Activated CD8-positive, alpha-beta T cell treated with anti-CD3 and anti-CD28 coated beads for 36 hours (primary cell): Measurements from ENCODE around the gene CETP. TPM values are rescaled to one million over a fixed set of nuclear protein-coding genes. Genes with fewer than 3 reads are reported as not detected.

ENCODE experiments used
- ATAC-seq: fragments of 200-7000 bp; cut with Tn5 transposase; one replicate; pipeline ENCODE4 v1.10.0; 2021; ENCODE audit warnings: mild to moderate bottlenecking, moderate library complexity
- CTCF ChIA-PET: fragments of 350-600 bp; sonication (Branson Sonifier 250); formaldehyde crosslinking; loops from one replicate; lab custom pipeline; 2021; ENCODE audit warnings: antibody characterized with exemption; lab: Charles Lee
- POLR2A ChIA-PET: fragments of 350-600 bp; sonication (Branson Sonifier 250); formaldehyde crosslinking; loops from one replicate; lab custom pipeline; 2021; ENCODE audit warnings: antibody characterized with exemption; lab: Charles Lee
- DNase-seq: peaks from one replicate; pipeline ENCODE4 v3.0.0-alpha.2; 2020
- H3K27ac Mint-ChIP-seq: one replicate; pipeline ENCODE4 v1.8.0; 2021; ENCODE audit warnings: mild to moderate bottlenecking, mixed read lengths
- H3K27me3 Mint-ChIP-seq: one replicate; pipeline ENCODE4 v1.8.0; 2021; ENCODE audit warnings: mixed read lengths
- H3K36me3 Mint-ChIP-seq: one replicate; pipeline ENCODE4 v1.8.0; 2021; ENCODE audit warnings: low read depth, mixed read lengths
- H3K4me1 Mint-ChIP-seq: one replicate; pipeline ENCODE4 v1.8.0; 2021; ENCODE audit warnings: low read depth, mixed read lengths
- H3K4me3 Mint-ChIP-seq: one replicate; pipeline ENCODE4 v1.8.0; 2021; ENCODE audit warnings: mild to moderate bottlenecking, moderate library complexity, mixed read lengths
- H3K9me3 Mint-ChIP-seq: one replicate; pipeline ENCODE4 v1.8.0; 2021; ENCODE audit warnings: mixed read lengths
- CTCF ChIP-seq: fragments of 200-600 bp; IDR thresholded peaks from one replicate; pipeline ENCODE4 v1.8.0; 2022; ENCODE audit warnings: antibody characterized with exemption, mild to moderate bottlenecking
- intact Hi-C: fragments of 100-400 bp; cut with micrococcal nuclease; formaldehyde crosslinking; loops from one replicate; pipeline ENCODE4 v1.10.0; 2022
- total RNA-seq, 2 experiments: library from RNA; stranded (reverse); gene quantifications; one replicate each; pipeline ENCODE4 v1.2.3, GENCODE V29; 2021

The CETP gene
- total RNA-seq, 2 experiments from 2014 or later = not detected

GRCh38 chr16:56969769-56970168 is 8.0 kb downstream of the CETP start:
- H3K36me3 Mint-ChIP-seq = no peaks in the 10 kb centered on the region
- H3K9me3 Mint-ChIP-seq = no peaks in the 10 kb centered on the region
- H3K27me3 Mint-ChIP-seq = no peaks in the 10 kb centered on the region
- ChIA-PET CTCF (interaction anchor here (0.7 to 1.8 kb wide), 8 partner anchors 10 to 115 kb away, joined by 3 to 4 read pairs (median 4); no protein-coding TSS in a partner anchor), POLR2A (interaction anchor here (0.5 to 3.3 kb wide), 8 partner anchors 9 to 159 kb away, joined by 3 to 15 read pairs (median 4); no protein-coding TSS in a partner anchor)
- no peak for TF ChIP-seq CTCF
- peaks cover 38% of the 10 kb centered on the region for H3K4me1 Mint-ChIP-seq
- no peak for DNase-seq
- ATAC-seq = no peak
- no peak overlapping the region for H3K4me3 Mint-ChIP-seq
- intact Hi-C loops = loop anchor here (10.0 kb wide), 1 partner anchor 215 kb away; the partner anchor contains the start of genes PSME3IP1 and RSPRY1
- H3K27ac Mint-ChIP-seq = no peak overlapping the region

GRCh38 chr16:56970934-56971767 is 9.4 kb downstream of the CETP start:
- no peak overlapping the region for H3K4me3 Mint-ChIP-seq
- no peak for TF ChIP-seq CTCF
- no peaks in the 10 kb centered on the region for H3K9me3 Mint-ChIP-seq
- ChIA-PET POLR2A (interaction anchor here (1.0 to 3.3 kb wide), 11 partner anchors 8 to 75 kb away, joined by 3 to 15 read pairs (median 5); partner anchors contain the start of gene NLRC5), CTCF (interaction anchor here (1.2 to 2.2 kb wide), 8 partner anchors 9 to 114 kb away, joined by 3 to 7 read pairs (median 4); partner anchors contain the start of genes CETP and NLRC5)
- DNase-seq (no peak), ATAC-seq (no peak)
- H3K36me3 Mint-ChIP-seq = no peaks in the 10 kb centered on the region
- H3K27me3 Mint-ChIP-seq = no peaks in the 10 kb centered on the region
- peaks cover 37% of the 10 kb centered on the region for H3K4me1 Mint-ChIP-seq
- intact Hi-C loops = no loop called here
- no peak overlapping the region for H3K27ac Mint-ChIP-seq

- ATAC-seq = no peak
- Mint-ChIP-seq H3K27ac (no peak overlapping the region), H3K27me3 (no peaks in the 10 kb centered on the region), H3K4me1 (peaks cover 40% of the 10 kb centered on the region), H3K36me3 (no peaks in the 10 kb centered on the region), H3K4me3 (no peak overlapping the region), H3K9me3 (no peaks in the 10 kb centered on the region)
- intact Hi-C loops = no loop called here
- DNase-seq = no peak
- no peak for TF ChIP-seq CTCF
- ChIA-PET CTCF (interaction anchor here (1.0 to 8.5 kb wide), 4 partner anchors 6 to 52 kb away, joined by 3 to 87 read pairs (median 6); partner anchors contain the start of gene CETP), POLR2A (interaction anchor here (0.6 to 3.3 kb wide), 7 partner anchors 10 to 380 kb away, joined by 3 to 15 read pairs (median 5); partner anchors contain the start of genes HERPUD1 and NLRC5)
These were observed 10.0 kb downstream of the CETP start for GRCh38 chr16:56971768-56972043.

GRCh38 chr16:56972403-56973293 is 10.9 kb downstream of the CETP start:
- intact Hi-C loops = no loop called here
- Mint-ChIP-seq H3K36me3 (no peaks in the 10 kb centered on the region), H3K4me1 (peaks cover 43% of the 10 kb centered on the region), H3K27me3 (no peaks in the 10 kb centered on the region), H3K9me3 (no peaks in the 10 kb centered on the region), H3K4me3 (no peak overlapping the region), H3K27ac (no peak overlapping the region)
- no peak for DNase-seq
- ChIA-PET CTCF (interaction anchor here (0.7 to 8.5 kb wide), 6 partner anchors 7 to 120 kb away, joined by 3 to 87 read pairs (median 4); partner anchors contain the start of gene CETP), POLR2A (interaction anchor here (0.6 to 3.3 kb wide), 10 partner anchors 9 to 381 kb away, joined by 3 to 15 read pairs (median 4); partner anchors contain the start of gene HERPUD1)
- no peak for ATAC-seq
- no peak for TF ChIP-seq CTCF
